Ovary (tissue), 3 donors: ENCODE measurements around the gene ARL6IP4.

Source experiments
- EP300 ChIP-seq: sonication (generic); formaldehyde crosslinking; IDR thresholded peaks from one replicate; pipeline ENCODE4 v1.6.1; 2017; ENCODE audit warnings: antibody characterized with exemption
- POLR2A ChIP-seq: fragments of 450-650 bp; IDR thresholded peaks from one replicate; pipeline ENCODE4 v1.6.1; 2017; ENCODE audit warnings: antibody characterized with exemption, mild to moderate bottlenecking, moderate library complexity
- TF ChIP-seq, protein P1 (sequence below), 3 donors: fragments of 450-650 bp in 2 of 3; fragments of 200-600 bp in 1 of 3; IDR thresholded peaks; one replicate each; pipeline versions ENCODE4 v1.5.1 to v1.8.0; 2016 to 2022; ENCODE audit warnings: antibody characterized with exemption in 3 of 3, mild to moderate bottlenecking in 1 of 3
- donor health status: DM: no; HTN: no; CAD: no.

- TF ChIP-seq, protein P1, sequence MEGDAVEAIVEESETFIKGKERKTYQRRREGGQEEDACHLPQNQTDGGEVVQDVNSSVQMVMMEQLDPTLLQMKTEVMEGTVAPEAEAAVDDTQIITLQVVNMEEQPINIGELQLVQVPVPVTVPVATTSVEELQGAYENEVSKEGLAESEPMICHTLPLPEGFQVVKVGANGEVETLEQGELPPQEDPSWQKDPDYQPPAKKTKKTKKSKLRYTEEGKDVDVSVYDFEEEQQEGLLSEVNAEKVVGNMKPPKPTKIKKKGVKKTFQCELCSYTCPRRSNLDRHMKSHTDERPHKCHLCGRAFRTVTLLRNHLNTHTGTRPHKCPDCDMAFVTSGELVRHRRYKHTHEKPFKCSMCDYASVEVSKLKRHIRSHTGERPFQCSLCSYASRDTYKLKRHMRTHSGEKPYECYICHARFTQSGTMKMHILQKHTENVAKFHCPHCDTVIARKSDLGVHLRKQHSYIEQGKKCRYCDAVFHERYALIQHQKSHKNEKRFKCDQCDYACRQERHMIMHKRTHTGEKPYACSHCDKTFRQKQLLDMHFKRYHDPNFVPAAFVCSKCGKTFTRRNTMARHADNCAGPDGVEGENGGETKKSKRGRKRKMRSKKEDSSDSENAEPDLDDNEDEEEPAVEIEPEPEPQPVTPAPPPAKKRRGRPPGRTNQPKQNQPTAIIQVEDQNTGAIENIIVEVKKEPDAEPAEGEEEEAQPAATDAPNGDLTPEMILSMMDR (IDR thresholded peaks at IDR 0.05): no peak
- no peak for TF ChIP-seq POLR2A
- TF ChIP-seq EP300: no peak
These were observed 17.1 kb downstream of the ARL6IP4 start for GRCh38 chr12:122997343-122998250.
